ENCODE results near the gene PGF.

DNA sequence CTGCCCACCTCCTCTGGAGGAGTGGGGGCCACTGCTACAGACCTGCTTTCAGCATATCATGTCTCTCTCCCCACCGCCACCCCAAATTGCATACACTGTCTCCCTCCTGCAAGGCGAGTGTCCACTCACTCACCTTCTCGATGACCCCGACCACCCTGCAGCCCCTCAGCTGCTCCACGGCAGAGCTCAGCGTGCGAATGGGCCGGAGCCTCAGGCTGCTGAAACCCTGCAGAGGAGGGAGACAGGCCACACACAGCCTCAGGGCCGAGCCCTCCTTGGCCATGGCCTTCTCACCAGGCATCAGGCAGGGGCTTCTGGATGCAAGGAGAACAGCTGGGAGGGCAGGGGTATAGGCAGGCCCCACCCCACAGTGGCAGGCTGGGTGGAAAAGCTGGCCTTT, 37.0 kb downstream of the PGF start:
- TF ChIP-seq, protein P1, sequence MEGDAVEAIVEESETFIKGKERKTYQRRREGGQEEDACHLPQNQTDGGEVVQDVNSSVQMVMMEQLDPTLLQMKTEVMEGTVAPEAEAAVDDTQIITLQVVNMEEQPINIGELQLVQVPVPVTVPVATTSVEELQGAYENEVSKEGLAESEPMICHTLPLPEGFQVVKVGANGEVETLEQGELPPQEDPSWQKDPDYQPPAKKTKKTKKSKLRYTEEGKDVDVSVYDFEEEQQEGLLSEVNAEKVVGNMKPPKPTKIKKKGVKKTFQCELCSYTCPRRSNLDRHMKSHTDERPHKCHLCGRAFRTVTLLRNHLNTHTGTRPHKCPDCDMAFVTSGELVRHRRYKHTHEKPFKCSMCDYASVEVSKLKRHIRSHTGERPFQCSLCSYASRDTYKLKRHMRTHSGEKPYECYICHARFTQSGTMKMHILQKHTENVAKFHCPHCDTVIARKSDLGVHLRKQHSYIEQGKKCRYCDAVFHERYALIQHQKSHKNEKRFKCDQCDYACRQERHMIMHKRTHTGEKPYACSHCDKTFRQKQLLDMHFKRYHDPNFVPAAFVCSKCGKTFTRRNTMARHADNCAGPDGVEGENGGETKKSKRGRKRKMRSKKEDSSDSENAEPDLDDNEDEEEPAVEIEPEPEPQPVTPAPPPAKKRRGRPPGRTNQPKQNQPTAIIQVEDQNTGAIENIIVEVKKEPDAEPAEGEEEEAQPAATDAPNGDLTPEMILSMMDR (IDR thresholded peaks at IDR 0.05): no peak
- TF ChIP-seq POLR2A (IDR thresholded peaks at IDR 0.05): no peak
